Activated CD4-positive, alpha-beta T cell treated with anti-CD3 and anti-CD28 coated beads, Interleukin-2, amount 50 U/mL, for 48 hours (primary cell): ENCODE measurements around the gene MED15.
"Not testable (repeated sequence)": the region's sequence is repeated elsewhere in the genome, so short reads cannot be mapped to it uniquely, and the experiment has no call there.

ENCODE experiments used
- DNase-seq, 2 experiments: peaks; one replicate each; pipeline ENCODE4 v3.0.0-alpha.2; 2020

MED15 gene

GRCh38 chr22:20484948-20485683 lies 22.3 kb upstream of the MED15 start:
- no peak for DNase-seq

- DNase-seq = no peak
Measured at GRCh38 chr22:20486229-20486628, 21.2 kb upstream of the MED15 start.

GRCh38 chr22:20487715-20488114 lies 19.7 kb upstream of the MED15 start:
- no peak for DNase-seq

GRCh38 chr22:20488946-20489345 lies 18.5 kb upstream of the MED15 start:
- DNase-seq = no peak

GRCh38 chr22:20490183-20490940 lies 17.0 kb upstream of the MED15 start:
- DNase-seq = no peak

GRCh38 chr22:20490941-20491307 lies 16.5 kb upstream of the MED15 start:
- no peak for DNase-seq

GRCh38 chr22:20491346-20491745 lies 16.1 kb upstream of the MED15 start:
- no peak for DNase-seq

GRCh38 chr22:20494978-20495860 lies 12.2 kb upstream of the MED15 start, which contains the start of gene KLHL22:
TSS of gene KLHL22 (minus strand) at chr22:20495795. CDS start at chr22:20489211, 6,584 bp downstream.
- DNase-seq = peak; percentile 31 to 47

GRCh38 chr22:20495861-20496681 lies 11.3 kb upstream of the MED15 start:
- DNase-seq = peak; percentile 90 to 92

- no peak for DNase-seq
Measured at GRCh38 chr22:20497426-20497825, 10.0 kb upstream of the MED15 start.

- no peak for DNase-seq
Measured at GRCh38 chr22:20498913-20499312, 8.5 kb upstream of the MED15 start.

- no peak for DNase-seq
Measured at GRCh38 chr22:20499769-20500168, 7.6 kb upstream of the MED15 start.

- DNase-seq = no peak
Measured at GRCh38 chr22:20503816-20504215, 3.6 kb upstream of the MED15 start.

GRCh38 chr22:20504293-20504922 lies 3.0 kb upstream of the MED15 start:
- DNase-seq = not testable (repeated sequence)

GRCh38 chr22:20506543-20507252 lies 712 bp upstream of the MED15 start:
- no peak for DNase-seq

- DNase-seq = not testable (repeated sequence)
Measured at GRCh38 chr22:20508067-20508755, 801 bp downstream of the MED15 start.

GRCh38 chr22:20508815-20509271 lies 1.4 kb downstream of the MED15 start:
- no peak for DNase-seq

GRCh38 chr22:20509344-20510047 lies 2.1 kb downstream of the MED15 start:
- peak; percentile 63 to 71 for DNase-seq

- no peak for DNase-seq
Measured at GRCh38 chr22:20510811-20511577, 3.6 kb downstream of the MED15 start.
